ENCODE results near the gene MYADML2. TPM values are rescaled to one million over a fixed set of nuclear protein-coding genes. Genes with fewer than 3 reads are reported as not detected.
A peak's percentile ranks its signal among the peaks of the same experiment; 100 is the strongest.
"Not testable (repeated sequence)": the region's sequence is repeated elsewhere in the genome, so short reads cannot be mapped to it uniquely, and the experiment has no call there.

MYADML2 gene
- total RNA-seq, 1 donor from 2014 or later: 0.41 TPM

DNA sequence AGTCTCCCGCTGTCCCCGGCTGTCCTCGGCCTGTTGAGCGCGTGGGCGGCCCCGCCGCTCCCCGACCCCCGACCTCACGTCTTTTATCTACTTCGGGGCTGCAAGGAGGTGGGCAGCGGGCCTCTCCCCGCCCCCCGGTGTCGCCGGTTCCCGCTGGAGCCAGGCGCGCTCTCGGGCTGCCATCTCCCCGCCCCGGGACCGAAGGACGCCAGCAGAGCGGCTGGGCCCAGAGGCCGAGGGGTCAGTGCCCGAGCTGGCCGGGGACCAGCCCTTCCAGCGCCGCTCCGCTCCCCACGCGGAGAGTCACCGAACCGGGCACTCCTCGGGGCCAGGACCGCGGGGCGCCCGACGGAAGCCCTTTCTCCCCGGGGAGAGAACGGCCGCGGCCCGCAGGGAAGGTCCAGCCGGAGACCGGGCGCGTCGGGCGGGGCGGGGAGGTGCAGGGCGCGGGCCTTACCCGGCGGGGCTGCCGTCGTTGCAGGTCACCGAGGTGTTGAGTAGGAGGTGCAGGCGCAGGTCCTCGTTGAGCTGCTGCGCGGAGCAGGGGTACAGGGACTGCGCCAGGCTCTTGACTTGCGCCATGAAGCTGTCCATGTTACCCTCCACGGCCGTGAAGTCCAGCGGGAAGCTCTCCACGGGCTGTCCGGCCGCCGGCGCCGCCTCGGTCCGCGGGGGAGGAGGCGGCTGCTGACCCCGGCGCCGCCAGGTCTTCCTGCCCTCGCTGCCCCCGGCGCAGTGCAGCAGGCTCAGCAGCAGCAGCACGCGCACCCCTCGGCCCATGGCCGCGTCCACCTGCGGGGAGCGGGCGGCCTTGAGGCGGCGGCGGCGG, 13.3 kb upstream of the MYADML2 start:
- FAIRE-seq (no peak), DNase-seq (ENCODE audit: low spot score in 2 of 2) (no peak)

GRCh38 chr17:81959362-81960129, 12.5 kb upstream of the MYADML2 start:
- FAIRE-seq (no peak), DNase-seq (ENCODE audit: low spot score in 2 of 2) (peak; percentile 91 to 94)

DNA sequence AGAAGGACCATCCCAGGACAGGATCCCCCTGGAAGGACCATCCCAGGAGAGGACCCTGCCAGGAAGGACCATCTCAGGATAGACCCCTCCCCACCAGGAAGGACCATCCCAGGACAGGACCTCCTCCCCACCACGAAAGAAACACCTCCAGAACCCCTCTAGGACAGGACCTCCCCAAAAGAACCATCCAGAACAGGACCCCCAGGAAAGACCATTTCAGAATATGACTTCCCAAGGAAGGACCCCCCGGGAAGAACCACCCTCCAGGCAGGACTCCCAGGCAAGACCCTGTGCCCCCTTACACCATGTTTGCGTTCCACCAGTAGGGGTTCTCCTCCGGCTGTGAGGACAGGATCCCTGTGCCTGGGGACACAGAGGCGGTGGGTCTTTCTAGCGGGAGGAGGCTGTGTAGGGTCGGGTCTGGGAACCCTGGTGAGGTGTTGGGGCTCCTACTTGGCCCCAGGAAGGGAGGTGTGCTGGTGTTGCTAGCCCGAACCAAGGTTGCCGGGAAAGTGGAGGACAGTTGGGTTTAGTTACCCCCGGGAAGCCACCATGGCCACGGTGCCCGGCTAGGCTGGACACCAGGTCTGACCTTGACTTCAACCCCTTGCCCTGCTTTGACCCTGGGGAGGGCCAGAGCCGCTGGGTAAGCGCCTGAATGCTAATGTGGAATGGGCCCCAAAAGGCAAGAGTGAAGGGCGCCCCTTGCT, 11.8 kb upstream of the MYADML2 start:
- no peak for FAIRE-seq
- no peak for DNase-seq (ENCODE audit: low spot score in 2 of 2)

DNA sequence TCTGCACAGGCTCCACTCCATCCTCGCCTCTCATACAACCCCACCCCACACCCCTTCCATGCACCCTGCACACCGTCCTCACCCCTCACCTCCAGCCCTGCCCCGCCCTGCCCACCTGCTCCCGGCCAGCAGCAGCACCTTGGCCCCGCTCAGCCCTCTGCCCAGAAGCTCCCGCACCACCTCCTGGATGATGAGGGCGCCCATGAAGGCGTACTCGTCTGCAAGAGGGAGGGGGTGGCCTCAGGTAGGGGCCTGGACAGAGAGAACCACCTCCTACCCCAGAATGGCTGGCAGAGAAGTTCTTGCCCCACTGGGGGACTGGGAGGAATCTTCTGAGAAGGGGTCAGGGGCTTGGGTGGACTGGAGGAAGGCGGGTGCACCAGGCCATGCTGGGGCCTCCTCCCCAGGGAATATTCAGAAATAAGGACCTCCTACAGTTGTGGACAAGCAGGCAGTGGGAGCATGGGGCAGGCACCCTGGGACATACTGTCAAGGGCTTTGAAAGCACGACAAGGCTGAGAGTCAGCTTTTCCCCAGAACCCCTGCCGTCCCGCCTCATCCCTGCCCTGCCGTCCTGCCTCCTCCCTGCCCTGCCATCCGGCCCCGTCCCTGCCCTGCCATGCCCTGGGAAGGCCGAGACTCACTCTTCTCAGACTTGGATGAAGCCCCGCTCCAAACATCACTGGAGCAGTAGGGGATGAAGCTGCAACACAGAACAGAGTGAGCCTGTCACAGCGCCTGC, 10.8 kb upstream of the MYADML2 start:
- DNase-seq (ENCODE audit: low spot score in 2 of 2): no peak
- no peak for FAIRE-seq

- DNase-seq (ENCODE audit: low spot score in 2 of 2) (no peak), FAIRE-seq (no peak)
Observed at GRCh38 chr17:81956607-81957589, 9.9 kb upstream of the MYADML2 start.

GRCh38 chr17:81955756-81956544, 8.9 kb upstream of the MYADML2 start:
- FAIRE-seq: no peak

DNA sequence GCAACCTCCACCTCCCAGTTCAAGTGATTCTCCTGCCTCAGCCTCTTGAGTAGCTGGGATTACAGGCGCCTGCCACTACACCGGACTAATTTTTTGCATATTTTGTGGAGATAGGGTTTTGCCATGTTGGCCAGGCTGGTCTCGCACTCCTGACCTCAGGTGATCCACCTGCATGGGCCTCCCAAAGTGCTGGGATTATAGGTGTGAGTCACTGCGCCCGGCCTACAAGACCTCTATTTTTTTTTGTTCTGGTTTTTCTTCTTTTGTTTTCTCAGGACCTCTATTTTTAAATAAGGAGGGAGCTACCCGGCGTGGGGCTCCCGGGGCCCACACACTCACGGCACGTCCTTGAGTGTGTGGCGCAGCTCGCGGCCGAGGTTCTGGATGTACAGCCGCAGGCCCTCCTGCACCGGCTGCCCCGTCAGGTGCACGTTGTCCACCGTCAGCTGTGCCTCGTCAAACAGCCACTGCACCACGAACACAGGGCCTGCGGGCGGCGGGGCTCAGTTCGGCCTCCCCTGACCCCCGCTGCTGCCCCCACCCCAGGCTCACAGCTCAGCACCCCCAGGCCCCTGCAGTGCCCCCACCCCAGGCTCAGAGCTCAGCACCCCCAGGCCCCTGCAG, 8.1 kb upstream of the MYADML2 start:
- FAIRE-seq (no peak), DNase-seq (ENCODE audit: low spot score in 2 of 2) (no peak)

More at GRCh38 chr17:81955756-81956544, 8.9 kb upstream of the MYADML2 start:
- no peak for DNase-seq (ENCODE audit: low spot score in 2 of 2)

GRCh38 chr17:81954131-81955057, 7.4 kb upstream of the MYADML2 start:
- FAIRE-seq: no peak
- DNase-seq (ENCODE audit: low spot score in 2 of 2): no peak

- not testable (repeated sequence) for DNase-seq (ENCODE audit: low spot score in 2 of 2); FAIRE-seq
Observed at GRCh38 chr17:81953443-81953842, 6.4 kb upstream of the MYADML2 start.

DNA sequence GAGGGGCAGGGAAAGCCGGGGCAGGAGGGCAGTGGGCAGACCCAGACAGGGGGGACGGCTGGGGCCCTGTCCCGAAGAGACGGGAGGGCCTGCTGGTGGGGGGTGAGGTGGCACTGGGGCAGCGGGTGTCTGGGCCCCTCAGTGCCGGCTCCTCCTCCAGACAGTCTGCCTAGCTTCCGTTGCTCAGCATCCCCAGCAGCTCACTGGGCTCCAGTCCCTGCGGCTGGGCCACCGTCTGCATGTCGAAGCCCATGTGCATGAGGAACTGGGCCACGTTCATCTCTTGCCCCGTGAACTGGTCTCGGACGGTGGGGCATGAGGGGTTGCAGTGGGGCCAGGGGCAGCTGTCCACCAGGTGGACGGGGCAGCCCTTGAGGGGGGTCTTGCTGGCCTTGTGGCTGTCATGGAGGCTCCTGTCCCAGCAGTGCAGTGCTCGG, 5.8 kb upstream of the MYADML2 start:
- DNase-seq (ENCODE audit: low spot score in 2 of 2): no peak
- FAIRE-seq: no peak

GRCh38 chr17:81951785-81952684, 5.0 kb upstream of the MYADML2 start:
- FAIRE-seq: no peak

DNA sequence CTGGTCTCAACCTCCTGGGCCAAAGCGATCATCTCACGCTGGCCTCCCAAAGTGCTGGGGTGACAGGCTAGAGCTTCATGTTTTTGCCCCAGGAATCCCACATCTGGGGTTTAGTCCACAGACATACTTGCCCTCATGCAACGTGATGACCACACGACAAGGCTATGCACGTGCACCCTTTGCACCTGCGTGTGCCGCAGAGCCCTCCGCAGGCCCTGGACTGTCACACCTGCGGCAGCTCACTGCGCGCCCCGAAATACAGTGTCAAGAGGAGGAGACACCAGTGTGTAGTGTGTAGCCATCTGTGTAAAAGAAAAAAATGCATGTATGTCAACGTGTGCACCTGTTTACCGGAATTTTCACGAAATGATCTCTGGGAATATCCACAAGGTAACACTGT, 3.5 kb upstream of the MYADML2 start:
- DNase-seq (ENCODE audit: low spot score in 2 of 2) (no peak), FAIRE-seq (no peak)

More at GRCh38 chr17:81951785-81952684, 5.0 kb upstream of the MYADML2 start:
- DNase-seq (ENCODE audit: low spot score in 2 of 2): no peak

DNA sequence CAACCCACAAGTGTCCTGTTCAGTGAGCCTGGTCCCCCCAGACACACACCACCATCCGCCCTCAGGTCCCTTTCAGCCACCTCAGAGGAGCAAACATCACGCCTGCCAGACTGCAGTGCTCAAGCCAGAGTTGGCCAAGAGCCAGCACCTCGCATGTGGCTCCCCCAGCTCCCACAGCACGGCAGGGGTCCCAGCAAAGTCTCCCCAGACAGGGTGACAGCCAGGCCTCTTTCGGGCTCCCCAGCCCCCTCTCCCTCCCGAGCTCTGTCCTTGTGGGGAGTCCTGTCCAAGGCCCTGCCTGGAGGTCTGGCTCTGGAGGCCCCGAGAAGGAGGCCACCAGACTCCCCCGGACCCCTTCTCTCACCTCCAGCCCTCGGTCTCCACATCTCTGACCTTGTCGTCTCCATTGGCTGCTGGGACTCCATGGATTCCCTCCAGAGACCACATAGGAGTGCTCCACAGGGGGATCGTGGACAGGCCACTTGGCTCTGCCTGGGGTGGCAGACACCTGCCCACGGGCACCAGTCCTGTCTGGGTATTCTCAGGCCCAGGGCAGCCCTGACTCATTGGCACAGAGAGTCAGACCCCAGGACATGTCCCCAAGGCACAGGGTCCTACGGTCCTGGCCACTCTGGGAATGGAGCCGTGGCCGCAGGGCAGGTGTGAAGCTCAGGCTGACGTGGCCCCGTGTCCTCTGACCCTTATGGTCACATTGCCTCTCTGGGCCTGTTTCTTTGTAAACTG, 1.8 kb upstream of the MYADML2 start:
- no peak for DNase-seq (ENCODE audit: low spot score in 2 of 2)

DNA sequence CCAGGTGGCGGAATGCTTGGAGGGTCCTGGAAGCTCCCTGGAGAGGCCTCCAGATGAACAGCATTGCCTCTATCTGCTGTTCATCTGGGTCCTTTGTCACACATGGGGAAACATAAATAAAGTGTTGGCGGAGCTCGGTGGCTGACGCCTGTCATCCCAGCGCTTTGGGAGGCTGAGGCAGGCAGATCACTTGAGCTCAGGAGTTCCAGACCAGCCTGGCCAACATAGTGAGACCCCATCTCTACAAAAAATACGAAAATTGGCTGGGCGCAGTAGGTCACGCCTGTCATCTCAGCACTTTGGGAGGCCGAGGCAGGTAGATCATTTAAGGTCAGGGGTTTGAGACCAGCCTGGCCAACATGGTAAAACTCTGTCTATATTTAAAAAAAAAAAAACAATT, 2.2 kb downstream of the MYADML2 start:
- FAIRE-seq (no peak), DNase-seq (ENCODE audit: low spot score in 2 of 2) (no peak)

More for the DNA sequence above, 1.8 kb upstream of the MYADML2 start:
- FAIRE-seq: no peak

DNA sequence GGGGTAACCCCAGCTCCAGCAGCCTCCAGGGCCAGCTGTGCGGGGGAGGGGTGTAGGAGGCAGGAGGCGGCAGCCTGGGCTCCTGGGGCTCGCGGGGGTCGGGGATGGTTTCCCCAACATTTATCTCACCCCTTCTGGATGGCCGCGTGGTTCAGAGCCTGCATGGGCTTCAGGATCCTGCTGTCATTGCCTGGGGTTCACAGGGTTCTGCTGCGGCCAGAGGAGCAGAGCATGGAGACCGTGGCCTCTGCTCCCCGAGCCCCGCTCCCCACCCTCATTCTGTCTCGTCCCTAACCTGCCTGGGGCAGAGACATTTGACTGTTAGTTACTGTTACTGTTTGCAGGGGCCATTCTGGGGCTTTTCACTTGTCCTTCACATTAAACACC, 4.9 kb downstream of the MYADML2 start:
- FAIRE-seq: no peak

More for the DNA sequence above, 4.9 kb downstream of the MYADML2 start:
- no peak for DNase-seq (ENCODE audit: low spot score in 2 of 2)
